SK-N-MC (cell line): ENCODE results near the gene FTL.

ENCODE experiments used
- EZH2 ChIP-seq: fragments of 200-600 bp; sonication (generic); IDR thresholded peaks from one replicate; pipeline ENCODE4 v1.6.1; 2017; ENCODE audit warnings: antibody characterized with exemption
- FOXP2 ChIP-seq: optimal IDR thresholded peaks from 2 replicates; pipeline ENCODE3; 2011; ENCODE audit warnings: mild to moderate bottlenecking, moderate library complexity; ENCODE audit not compliant: insufficient read depth; ENCODE audit errors: extremely low read length, control extremely low read depth
- POLR2AphosphoS5 ChIP-seq: IDR thresholded peaks from 2 replicates; pipeline ENCODE4 v1.6.1; 2012; ENCODE audit warnings: mild to moderate bottlenecking, low read depth, low read length, borderline replicate concordance

DNA sequence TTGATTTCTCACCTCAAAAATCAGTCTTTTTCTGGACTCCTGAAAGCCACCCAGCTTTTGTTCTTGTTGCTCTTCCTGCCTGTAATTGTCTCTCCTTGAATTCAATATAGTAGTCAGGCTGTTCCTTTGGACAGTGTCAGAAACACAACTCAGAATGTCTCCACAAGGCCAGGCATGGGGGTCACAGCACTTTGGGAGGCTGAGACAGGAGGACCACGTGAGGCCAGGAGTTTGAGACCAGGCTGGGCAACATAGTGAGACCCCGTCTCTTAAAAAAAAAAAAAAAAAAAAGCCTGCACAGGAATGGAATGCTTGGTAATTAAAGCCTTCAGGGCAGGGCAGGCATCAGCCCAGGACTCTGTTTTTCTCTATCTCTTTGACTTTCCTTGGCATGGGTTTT is 19.3 kb upstream of the FTL start:
- TF ChIP-seq EZH2: no peak
- no peak for TF ChIP-seq POLR2AphosphoS5
- no peak for TF ChIP-seq FOXP2
